NOMO-1 treated with DMSO at 0.1 percent for 48 hours (cell line): ENCODE measurements around the gene PDE4DIP.
"Not testable (repeated sequence)": the region's sequence is repeated elsewhere in the genome, so short reads cannot be mapped to it uniquely, and the experiment has no call there.

Experiments used
- DNase-seq: peaks from one replicate; lab custom pipeline; 2025; ENCODE audit not compliant: unreplicated experiment; lab: John Stamatoyannopoulos, UW

PDE4DIP gene

DNA sequence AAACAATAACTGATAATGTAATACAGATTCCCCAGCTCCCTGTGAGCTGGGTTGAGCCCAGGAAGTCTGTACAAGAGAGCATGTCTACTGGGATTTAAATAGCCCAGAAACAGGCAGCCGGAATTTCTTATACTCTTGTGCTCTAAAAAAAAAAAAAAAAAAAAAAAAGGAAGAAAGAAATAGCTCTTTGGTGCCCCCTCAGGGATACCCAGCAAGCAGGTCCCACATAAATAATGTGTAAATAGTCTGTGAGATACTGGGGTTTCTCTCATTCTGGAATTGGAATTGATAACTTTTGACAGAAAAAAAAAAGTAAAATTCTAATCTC lies 25.4 kb downstream of the PDE4DIP start:
- DNase-seq: not testable (repeated sequence)

DNA sequence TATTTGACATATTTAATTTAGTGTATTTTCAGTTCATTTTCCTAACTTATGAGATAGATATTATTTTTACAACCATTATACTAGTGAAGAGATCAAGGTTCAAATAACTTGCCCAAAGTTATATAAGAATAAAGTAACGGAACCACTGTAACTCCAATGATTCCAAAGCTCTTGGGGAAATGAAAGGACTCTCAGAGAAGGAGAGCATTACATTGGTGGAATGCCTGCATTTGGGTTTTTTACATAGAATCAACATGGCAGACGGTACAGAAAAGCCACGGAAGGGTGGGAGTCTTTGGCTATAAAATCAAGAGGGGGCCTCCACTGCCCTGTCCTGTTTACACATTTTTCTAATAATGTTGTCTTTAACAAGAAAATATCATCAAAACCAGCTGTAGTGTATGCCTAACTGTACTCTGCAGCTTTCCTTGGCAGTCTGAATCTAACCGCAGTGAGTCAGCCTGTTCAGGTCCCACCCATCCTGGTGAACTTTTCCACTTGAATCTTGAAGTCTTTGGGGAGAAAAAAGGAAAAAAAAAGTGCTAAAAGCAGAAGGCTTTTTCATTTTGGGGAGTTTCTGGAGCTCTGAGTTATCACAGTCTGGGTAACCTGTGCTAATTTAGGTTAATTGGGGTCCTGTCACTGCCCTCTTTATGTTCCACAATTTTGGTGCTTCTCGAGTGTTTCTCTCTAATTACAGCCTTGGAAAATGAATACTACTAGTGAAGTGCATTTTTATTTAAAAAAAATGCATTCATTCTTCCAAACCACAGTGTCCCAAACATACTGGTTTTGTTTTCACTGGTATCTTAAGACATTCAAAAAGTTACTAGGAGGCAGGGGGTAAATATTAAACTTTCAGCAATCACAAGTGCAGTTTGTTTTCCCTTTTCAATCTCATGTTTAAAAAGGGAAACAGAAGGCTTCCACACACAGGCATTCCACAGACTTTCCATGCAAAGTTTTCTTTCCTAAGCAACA lies 30.5 kb downstream of the PDE4DIP start:
- DNase-seq: not testable (repeated sequence)

DNA sequence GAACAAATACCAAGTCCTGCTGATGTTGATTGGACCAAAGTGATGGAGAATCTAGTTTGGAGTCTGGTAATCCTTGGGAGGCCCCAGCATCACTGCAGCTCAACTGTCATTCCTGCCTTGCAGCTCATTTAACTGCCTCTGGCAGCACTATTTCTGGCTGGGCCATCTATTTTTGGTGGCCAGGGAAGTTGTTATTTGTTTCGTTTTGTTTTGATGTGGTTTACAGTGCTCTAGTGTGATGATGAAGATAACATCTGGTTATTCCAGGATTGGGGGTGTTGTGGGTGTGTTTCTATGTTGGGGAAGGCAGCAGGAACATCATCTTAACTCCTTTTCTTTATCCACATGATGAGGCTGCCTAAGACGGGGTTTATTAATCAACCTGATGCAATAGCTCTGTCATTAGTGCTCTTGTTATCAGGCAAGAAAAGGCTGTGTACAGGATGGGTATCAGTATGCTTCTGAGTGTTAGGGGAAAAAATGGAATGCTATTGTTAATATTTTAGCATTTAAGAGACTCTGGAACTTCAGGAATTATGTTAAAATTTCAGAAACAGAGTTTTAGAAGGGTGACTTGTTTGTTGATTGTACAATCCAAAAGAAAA lies 35.7 kb downstream of the PDE4DIP start:
- DNase-seq: not testable (repeated sequence)

DNA sequence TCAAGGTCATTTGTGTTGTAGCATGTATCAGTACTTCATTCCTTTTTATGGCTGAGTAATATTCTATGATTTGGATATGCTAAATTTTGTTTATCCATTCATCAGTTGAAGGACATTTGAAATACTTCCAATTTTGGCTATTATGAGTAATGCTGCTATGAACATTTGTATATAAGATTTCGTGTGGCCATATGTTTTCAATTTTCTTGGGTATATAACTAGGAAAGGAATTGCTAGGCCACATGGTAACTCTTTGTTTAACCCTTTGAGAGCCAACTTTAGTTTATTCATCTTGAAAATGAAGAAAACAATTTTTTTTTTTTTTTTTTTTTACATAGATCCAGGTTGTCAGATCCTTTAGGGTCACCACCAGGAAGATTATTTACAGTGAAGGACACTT lies 37.0 kb downstream of the PDE4DIP start:
- DNase-seq: not testable (repeated sequence)

DNA sequence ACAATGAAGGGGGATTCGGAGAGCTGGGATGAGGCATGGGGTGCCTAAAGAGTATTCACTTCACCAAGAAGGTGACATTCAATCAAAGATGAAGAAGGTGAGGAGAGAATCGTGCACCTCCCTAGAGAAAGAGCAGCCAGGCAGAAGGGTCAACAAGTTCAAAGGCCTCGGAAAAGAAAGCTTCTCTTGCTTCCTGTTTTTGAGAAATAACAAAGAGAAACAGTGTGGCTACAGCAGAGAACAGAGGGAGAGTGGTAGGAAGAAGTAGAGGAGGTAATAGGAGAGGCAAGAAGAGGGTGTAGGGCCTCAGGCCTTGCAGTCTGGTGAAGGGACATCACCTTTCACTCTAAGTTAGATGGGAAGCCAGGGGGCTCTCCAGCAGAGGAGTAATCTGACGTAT lies 41.0 kb downstream of the PDE4DIP start:
- DNase-seq: not testable (repeated sequence)

DNA sequence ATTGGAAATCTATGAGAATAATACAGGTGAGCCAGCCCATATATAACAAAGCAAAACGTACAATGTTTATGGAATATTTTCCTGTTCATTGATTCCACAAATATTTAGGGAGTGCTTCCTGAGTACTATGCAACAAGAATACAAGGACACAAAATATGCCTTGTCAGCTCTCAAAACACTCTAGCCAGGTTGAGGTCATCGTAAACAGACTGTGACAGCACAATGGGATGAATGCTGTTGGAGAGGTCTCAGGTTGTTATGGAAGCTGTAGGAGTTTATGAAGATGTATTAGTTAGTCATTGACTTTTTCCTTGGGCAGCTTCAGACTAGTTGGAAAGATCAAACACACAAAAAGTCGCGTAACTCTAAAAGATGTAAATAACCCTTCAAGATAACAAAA lies 42.1 kb downstream of the PDE4DIP start:
- not testable (repeated sequence) for DNase-seq

DNA sequence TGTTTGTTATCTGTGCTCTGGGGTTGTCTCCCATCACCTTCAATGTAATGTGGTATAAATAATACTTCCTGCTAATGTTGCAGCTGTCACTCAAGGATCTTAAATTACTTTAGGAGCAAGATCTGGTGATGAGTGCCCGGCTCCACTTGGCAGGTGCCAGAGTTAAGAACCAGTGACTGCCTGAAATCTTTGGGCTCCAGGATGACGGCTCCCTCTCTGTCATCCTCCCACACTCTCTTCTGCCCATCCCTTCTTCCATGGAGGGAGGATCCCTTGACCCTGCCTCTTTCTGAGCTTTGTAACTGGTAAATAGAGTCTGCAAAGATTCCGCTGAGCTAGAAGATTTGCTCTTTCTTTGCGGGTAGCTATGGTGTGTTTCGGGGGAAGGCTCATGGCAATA lies 44.4 kb downstream of the PDE4DIP start:
- not testable (repeated sequence) for DNase-seq

DNA sequence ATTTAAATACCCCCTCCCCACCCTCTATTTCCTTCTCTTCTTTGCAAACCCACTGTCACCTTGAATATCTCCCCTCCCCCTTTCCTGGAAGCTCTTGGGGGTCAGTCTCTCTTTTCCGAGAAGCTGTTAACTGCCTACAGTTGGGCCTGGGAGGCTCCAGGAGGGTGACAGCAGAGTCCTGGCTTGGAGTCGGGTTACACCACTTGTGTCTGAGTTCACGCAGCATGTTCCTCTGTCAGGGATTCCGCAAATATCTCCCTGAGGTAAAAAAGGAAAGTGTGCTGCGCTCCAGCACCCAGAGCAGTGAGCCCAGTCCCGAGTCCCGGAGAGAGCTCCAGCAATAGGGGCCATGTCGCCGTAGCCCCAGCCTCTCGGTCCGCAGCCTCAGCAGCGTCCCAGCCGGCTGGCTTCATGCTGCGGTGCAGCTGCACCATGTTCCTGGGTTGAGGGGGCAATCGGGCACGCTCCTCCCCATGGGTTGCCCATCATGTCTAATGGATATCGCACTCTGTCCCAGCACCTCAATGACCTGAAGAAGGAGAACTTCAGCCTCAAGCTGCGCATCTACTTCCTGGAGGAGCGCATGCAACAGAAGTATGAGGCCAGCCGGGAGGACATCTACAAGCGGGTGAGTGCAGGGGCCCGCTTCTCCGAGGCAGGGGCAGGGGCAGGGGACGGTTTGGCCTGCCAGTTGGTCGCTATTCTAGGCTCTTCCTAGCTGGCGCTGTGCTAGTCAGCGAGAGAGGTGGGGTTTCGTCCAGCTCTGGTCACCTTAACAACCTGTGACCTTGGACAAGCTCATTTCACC lies 45.2 kb downstream of the PDE4DIP start:
- not testable (repeated sequence) for DNase-seq

DNA sequence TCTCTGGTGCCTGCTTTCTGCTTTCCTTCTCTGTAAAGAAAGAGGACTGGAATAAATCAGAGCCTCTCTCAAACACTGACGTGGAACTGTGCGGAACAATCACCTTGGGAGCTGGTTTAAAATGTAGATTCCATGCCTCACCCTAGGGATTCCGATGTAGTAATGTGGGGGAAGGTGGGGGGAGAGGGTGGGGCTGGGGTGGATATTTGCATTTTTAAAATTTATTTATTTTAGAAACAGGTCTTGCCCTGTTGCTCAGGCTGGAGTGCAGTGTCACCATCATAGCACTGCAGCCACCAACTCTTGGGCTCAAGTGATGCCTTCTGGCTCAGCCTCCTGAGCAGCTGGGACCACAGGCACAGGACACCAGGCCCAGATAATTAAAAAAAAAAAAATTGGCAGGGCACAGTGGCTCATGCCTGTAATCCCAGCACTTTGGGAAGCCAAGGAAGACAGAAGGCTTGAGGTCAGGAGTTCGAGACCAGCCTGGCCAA lies 45.9 kb downstream of the PDE4DIP start:
- DNase-seq: not testable (repeated sequence)

DNA sequence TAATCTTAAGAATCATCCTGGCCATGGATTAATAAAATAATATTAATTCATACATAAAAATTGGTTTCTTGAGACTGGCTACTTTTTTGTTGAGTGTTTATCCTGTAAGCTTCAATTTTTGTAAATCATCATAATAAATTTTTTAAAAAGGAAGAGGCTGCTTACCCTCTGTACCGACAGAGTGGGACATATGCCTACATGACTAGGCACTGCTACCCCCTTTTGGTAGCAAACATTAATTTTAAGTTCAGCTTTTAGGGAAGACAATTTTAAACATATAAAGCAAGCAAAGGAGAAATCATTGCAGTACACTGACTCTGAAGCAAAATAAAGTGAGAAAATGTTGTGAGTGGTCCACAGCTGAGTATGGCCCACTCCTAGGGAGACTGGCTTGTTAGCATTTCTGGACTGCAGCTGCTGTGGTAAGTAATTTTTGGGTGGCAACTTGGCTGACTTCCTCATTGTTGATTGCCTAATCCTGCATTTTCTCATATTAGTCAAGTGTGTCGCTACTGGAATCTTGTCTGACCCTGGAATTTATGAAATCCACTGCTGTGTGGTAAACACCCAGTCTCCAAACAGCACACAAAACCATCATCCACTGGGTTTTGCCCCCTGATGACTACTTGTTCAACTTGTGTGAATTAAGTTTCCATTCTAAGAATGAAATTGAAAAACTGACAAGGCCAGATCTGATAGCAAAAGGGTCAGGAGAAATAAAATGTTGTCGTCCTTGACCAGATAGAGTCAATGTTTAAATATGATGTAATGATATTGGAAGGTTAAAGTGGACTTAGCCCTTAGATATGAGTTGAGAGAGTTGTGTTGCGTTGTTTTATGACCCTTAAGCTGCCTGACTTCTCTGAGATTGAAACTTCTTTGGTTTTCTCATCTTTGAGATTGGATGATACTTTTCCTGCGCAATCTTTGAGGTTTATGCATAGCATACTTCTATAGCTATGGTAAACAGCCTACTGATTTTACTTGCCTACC lies 50.4 kb downstream of the PDE4DIP start:
- DNase-seq: not testable (repeated sequence)

DNA sequence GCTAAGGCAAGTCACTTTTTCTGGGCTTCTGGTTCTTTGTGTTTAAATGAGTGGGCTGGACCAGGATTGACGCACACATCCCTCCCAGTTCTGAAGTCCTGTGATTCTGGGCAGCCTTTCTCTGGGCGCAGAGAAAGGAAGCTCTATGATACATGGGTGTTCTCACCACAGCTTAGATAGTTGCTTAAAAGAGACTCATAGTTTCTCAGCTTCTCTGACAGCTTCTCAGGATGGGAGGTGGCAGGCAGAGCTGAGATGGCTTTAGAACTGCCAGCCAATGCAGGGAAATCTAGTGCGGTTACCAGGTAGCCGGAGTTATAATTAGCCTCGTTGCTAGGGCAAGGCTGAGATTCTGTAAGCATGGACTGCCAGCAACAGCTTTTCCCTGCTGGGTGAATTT lies 55.8 kb downstream of the PDE4DIP start:
- DNase-seq: not testable (repeated sequence)

DNA sequence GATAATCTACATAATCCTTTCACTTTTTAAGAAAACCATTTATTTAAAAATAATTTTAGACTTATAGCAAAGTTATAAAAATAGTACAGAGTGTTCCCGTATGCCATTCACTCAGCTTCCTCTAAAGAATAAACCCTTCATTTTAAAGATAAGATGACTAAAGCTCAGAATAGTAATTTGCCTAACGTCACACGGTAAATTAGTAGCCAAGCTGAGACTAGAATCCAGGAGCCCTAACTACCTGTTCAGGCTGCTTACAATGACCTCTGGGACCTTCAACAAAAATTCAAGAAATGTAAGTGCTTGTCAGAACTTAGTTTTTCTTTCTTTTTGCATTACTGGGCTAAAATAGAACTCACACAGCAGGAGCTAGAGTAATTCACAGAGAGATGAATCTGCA lies 56.5 kb downstream of the PDE4DIP start:
- not testable (repeated sequence) for DNase-seq

DNA sequence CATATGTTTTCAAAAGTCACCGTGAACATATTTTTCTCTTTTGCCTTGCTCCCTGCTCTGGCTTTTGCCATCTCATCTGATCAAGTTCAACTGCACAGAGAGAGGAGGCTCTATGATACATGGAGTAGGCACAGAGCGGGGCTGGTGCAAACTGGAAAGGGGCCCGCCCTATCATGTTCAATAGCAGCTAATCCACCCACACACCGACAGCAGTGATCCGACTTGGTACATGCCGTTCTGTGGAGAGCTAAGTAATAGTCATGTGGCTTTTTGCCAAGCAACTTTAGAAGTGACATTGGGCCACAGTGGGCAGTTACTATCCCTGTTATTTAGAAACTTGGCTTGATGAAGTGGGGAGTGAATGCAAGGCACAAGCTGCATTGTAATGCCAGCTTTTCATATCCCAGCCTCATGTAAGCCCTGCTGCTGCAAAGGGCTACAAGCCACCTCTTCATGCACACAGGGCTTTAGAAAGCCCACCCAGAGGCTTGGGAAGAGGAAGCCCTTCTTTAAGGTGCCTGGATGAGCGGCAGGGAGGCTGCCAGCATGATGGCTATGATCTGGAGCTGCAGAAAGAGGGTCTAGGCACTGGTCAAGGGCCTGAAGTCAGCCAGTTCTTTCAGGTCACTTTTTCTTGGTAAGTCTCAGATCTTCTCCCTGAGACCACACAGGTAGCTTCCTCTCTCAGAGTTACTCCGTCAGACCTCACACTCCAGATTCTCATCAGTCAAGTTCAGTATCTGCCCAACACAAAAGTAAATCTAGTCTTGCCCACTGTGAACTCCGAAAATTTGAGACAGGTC lies 57.1 kb downstream of the PDE4DIP start:
- DNase-seq: not testable (repeated sequence)

DNA sequence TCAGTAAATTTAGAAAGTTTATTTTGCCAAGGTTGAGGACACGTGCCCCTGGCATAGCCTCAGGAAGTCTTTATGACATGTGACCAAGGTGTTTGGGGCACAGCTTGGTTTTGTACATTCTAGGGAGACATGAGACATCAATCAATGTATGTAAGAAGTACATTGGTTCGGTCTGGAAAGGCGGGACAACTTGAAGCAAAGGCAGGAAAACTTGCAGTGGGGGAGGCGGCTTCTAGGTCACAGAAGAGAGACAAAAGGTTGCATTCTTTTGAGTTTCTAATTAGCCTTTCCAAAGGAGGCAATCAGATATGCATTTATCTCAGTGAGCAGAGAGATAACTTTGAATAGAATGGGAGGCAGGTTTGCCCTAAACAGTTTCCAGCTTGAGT lies 57.7 kb downstream of the PDE4DIP start:
- not testable (repeated sequence) for DNase-seq

DNA sequence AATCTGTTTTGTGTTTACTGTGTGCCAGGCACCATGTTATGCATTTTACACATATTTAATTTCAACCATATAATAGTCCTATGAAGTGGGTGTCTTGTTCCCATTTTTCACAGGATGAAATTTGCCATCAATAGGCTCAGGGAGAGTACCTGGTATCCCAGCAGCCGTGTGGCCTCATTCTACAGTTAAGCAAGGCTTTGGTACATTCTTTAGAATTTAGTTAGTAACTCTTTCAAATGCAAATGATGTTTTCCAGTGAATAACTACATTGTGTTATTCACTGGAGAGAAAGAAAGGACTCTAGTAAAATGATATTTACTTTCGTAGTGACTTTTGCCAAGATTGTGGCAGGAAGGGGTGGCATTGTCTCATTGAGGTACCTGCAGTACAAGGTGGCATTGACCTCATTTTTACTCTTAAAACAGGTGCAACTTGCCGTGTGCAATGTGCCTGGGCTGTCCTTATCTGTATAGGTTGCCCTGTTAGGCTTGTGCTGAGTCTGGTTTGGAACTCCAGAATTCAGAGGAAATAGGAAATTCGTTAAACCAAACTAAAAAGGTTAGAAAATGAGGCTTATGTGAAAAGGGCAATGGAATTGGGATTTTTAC lies 65.1 kb downstream of the PDE4DIP start:
- not testable (repeated sequence) for DNase-seq

DNA sequence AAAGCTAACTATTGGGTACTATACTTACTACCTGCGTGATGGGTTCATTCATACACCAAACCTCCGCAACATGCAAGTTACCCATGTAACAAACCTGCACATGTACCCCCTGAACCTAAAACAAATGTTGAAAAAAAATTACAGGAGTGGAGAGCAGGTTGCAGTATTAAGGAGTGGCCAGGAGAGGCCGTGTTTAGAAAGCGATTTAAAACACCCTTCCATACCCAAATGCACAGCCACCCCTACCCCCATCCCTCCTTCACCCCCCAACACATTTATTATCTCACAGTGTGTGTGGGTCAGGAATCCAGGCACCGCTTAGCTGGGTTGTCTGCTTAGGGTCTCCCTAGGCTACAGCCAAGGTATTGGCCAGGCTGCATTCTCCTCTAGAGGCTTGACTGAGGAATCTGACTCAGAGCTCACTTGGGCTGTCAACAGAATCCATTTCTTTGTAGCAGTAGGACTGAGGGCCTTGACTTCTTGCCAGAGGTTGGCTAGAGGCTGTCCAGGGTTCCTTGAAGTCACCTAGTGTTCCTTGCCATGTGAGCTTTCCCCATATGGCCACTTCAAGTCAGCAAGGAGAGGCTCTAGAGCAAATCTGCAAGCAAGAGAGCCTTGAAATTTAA lies 67.2 kb downstream of the PDE4DIP start:
- DNase-seq: not testable (repeated sequence)

DNA sequence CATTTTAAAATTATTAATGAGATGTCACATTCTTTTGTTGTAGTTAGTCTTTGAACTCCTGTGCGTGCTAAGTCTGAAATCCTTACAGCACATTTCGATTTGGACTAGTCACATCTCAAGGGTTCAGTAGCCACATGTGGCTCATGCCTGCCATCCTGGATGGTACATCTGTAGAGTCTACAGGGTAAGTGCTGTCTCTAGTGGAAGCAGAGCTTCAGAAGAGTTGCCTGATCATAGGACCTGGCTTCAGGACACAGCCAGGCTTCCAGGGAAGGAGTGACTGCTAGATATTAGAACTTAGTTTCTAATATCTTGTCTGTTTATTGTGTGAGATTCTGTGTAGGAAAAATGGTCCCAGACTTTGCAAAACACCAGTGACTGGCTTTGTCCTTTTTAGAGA lies 72.0 kb downstream of the PDE4DIP start:
- DNase-seq: not testable (repeated sequence)

DNA sequence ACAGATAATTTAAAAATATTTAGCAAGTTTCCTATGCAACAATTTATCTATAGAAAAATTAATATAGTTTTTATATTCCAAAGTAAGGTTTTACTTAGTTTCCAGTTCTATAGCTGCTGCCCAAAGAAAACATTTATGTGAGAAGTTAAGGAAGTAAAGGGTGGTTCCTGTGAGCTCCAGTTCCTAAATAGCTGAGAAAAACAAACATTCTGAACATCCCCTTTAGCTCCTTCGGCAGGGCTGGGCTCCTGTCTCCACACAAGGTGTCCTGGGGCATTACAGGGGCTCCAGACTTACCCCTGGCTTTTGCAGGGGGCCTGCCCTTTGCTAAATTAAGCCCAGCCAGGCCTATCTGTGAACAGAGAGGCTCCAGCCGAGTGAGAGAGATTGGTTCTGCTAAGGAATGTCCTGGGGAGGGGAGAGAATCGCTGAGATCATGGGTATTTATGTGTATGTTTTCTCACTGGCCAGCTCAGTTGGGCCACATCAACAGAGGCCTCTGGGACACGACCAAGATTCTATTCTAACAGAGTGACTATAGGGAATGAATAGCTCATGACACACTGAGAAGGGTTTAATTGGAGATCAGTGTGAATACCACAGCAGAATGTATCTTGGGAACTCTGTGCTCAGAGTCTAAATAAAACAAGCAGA lies 72.6 kb downstream of the PDE4DIP start:
- not testable (repeated sequence) for DNase-seq
